Cardiac fibroblast (primary cell): ENCODE measurements around the gene GALNT18.

Experiments used
- DNase-seq, 2 donors: peaks; one replicate each; pipeline versions ENCODE4 v3.0.0 to v3.0.0-alpha.2; 2010; ENCODE audit warnings: low read depth in 2 of 2
- H3K4me3 ChIP-seq, 2 donors: replicated peaks in 1 of 2; 1 replicate in 1 of 2; 2 replicates in 1 of 2; pipeline ENCODE4 v1.5.1; 2011; ENCODE audit warnings: low read depth in 2 of 2, low read length in 2 of 2, mild to moderate bottlenecking in 2 of 2, moderate library complexity in 1 of 2
- CTCF ChIP-seq: IDR thresholded peaks from one replicate; pipeline ENCODE4 v1.5.1; 2011; ENCODE audit warnings: low read depth, mild to moderate bottlenecking, low read length, inconsistent platforms

GALNT18 gene

GRCh38 chr11:11522591-11522990 lies 99.2 kb downstream of the GALNT18 start:
- no peak overlapping the region for H3K4me3 ChIP-seq
- TF ChIP-seq CTCF: no peak
- DNase-seq: no peak

GRCh38 chr11:11521306-11522002 lies 100.4 kb downstream of the GALNT18 start:
- H3K4me3 ChIP-seq: no peak overlapping the region
- DNase-seq: no peak
- TF ChIP-seq CTCF: no peak

- TF ChIP-seq CTCF: no peak
Measured at GRCh38 chr11:11520231-11521015, 101.4 kb downstream of the GALNT18 start.

GRCh38 chr11:11519184-11519583 lies 102.6 kb downstream of the GALNT18 start:
- TF ChIP-seq CTCF: no peak
- no peak for DNase-seq
- no peak overlapping the region for H3K4me3 ChIP-seq

More at GRCh38 chr11:11520231-11521015, 101.4 kb downstream of the GALNT18 start:
- no peak for DNase-seq
- H3K4me3 ChIP-seq: no peak overlapping the region

GRCh38 chr11:11514246-11514645 lies 107.6 kb downstream of the GALNT18 start:
- H3K4me3 ChIP-seq: no peak overlapping the region
- no peak for DNase-seq
- no peak for TF ChIP-seq CTCF

- no peak for TF ChIP-seq CTCF
- no peak for DNase-seq
- H3K4me3 ChIP-seq: no peak overlapping the region
Measured at GRCh38 chr11:11513422-11513821, 108.4 kb downstream of the GALNT18 start.
